OCI-LY3 (cell line): ENCODE measurements around the gene MAN1A2.

Experiments used
- CTCF ChIP-seq: fragments of 200-600, 300-600 bp; sonication (generic); IDR thresholded peaks from 2 replicates; pipeline ENCODE4 v1.5.1; 2014; ENCODE audit warnings: antibody characterized with exemption, low read length, low read depth
- EZH2phosphoT487 ChIP-seq: fragments of 200-600 bp; shearing (Covaris generic); IDR thresholded peaks from 2 replicates; pipeline ENCODE4 v1.6.1; 2018; ENCODE audit warnings: antibody characterized with exemption, mixed run types, low read depth

GRCh38 chr1:117495068-117495467 lies 127.8 kb downstream of the MAN1A2 start:
- TF ChIP-seq CTCF (no peak), EZH2phosphoT487 (no peak)
